Measurements from ENCODE around the gene STARD9. TPM values are rescaled to one million over a fixed set of nuclear protein-coding genes. Genes with fewer than 3 reads are reported as not detected.

STARD9 gene
- total and polyA plus RNA-seq, 9 of the 15 experiments (the other 6 are each of a cell fraction or from before 2014, with no cell fraction given) = 0.45 to 6.0 (median 3.6) TPM

GRCh38 chr15:42619656-42620371, 44.4 kb downstream of the STARD9 start:
- WGBS (ENCODE audit: insufficient coverage, low coverage, missing lambda C conversion rate) = 60% methylated on average over 4 of the region's 4 CpGs
- H4K20me1 ChIP-seq (replicated peaks; ENCODE audit: control insufficient read depth, insufficient read depth, low read length) = no peaks in the 10 kb centered on the region
- in situ Hi-C loops (cut with MboI) = no loop called here
- H3K27me3 ChIP-seq (ENCODE audit: control insufficient read depth in 2 of 2, insufficient read depth in 2 of 2, low read length in 2 of 2) = no peaks in the 10 kb centered on the region
- CTCF ChIA-PET (ENCODE audit: low intra/inter-chr PET ratio) = no interaction called here
- H2AFZ ChIP-seq (ENCODE audit: low read depth, low read length) = no peak overlapping the region
- H3K9me1 ChIP-seq (ENCODE audit: control insufficient read depth, insufficient read depth, low read length) = no peaks in the 10 kb centered on the region
- POLR2A ChIA-PET = interaction anchor here (0.6 to 1.0 kb wide), 3 partner anchors 12 to 823 kb away, joined by 3 to 6 read pairs (median 3); no protein-coding TSS in a partner anchor
- no peaks in the 10 kb centered on the region for H3K9me3 ChIP-seq (replicated peaks; ENCODE audit: control insufficient read depth, insufficient read depth, low read depth, low read length)
- intact Hi-C loops (cut with micrococcal nuclease) = no loop called here
- no peak overlapping the region for H3K4me2 ChIP-seq (ENCODE audit: insufficient read depth, low read length)
- FAIRE-seq (no peak), DNase-seq (ENCODE audit: extremely low read depth in 1 of 4, low spot score in 3 of 4) (no peak), ATAC-seq (no peak)
- H3K4me1 ChIP-seq (replicated peaks in 1 of 2; ENCODE audit: control insufficient read depth in 2 of 2, insufficient read depth in 2 of 2, low read length in 2 of 2) = peaks cover 3 to 7% of the 10 kb centered on the region in 2 experiments; a peak in 3 of 5 replicates
- H3K4me3 ChIP-seq = no peak overlapping the region
- no peaks in the 10 kb centered on the region for H3K79me2 ChIP-seq (ENCODE audit: control insufficient read depth, insufficient read depth, low read length)
- no peaks in the 10 kb centered on the region for H3K36me3 ChIP-seq (ENCODE audit: control insufficient read depth, insufficient read depth, low read length)
- no peak for TF ChIP-seq RBM34 (IDR thresholded peaks at IDR 0.05; ENCODE audit: borderline replicate concordance, insufficient read depth, low read length)
- TF ChIP-seq NR2F6 (CRISPR knock-in tag; IDR thresholded peaks at IDR 0.05) = no peak
- TF ChIP-seq SAFB2 (IDR thresholded peaks at IDR 0.05; ENCODE audit: borderline replicate concordance, low read depth, low read length, severe bottlenecking) = no peak
- TF ChIP-seq CBFA2T3 (IDR thresholded peaks at IDR 0.05) = no peak
- TF ChIP-seq DACH1 (IDR thresholded peaks at IDR 0.05; ENCODE audit: partially characterized antibody) = no peak
- TF ChIP-seq RFX5 (IDR thresholded peaks at IDR 0.05; ENCODE audit: low read depth, low read length) = no peak
- no TSS peak for BruUV-seq (replicated peaks)
- H3K9ac ChIP-seq (ENCODE audit: insufficient read depth in 1 of 2, low read depth in 2 of 2, low read length in 2 of 2) = no peak overlapping the region
- H3K27ac ChIP-seq (ENCODE audit: extremely low read depth, low read depth, low read length) = no peak overlapping the region
